ENCODE data around the gene GAB3. TPM values are rescaled to one million over a fixed set of nuclear protein-coding genes. Genes with fewer than 3 reads are reported as not detected.
A peak's percentile ranks its signal among the peaks of the same experiment; 100 is the strongest.

Gene GAB3
- total and polyA plus RNA-seq, 9 of the 15 experiments (the other 6 are each of a cell fraction or from before 2014, with no cell fraction given), result 16.1 to 31.4 (median 20.2) TPM

DNA sequence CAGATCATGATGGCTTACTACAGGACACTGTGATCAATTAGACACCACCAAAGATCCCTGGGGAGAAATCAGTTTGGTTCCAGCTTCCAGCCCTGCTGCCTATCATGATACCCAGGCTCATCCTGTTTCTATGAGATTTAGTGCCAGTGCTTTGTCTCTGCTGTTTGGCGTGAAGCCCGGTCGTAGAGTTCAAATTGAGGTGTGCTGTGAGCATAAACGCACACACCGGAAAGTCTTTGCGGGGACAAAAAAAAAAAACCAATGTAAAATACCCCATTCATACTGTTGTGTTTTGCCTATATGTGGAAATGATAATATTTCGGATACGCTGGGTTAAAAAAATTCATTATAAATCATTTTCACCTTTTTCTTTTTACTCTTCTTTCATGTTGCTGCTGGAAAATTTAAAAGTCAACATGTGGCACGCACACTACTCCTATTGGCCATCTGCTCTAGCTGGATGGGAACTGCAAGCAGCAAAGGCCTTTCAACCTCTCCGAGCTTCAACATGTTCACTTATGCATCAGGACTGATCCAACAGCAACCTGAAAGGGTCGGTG is 11.2 kb upstream of the GAB3 start (continued):
- TF ChIP-seq EZH2 (IDR thresholded peaks at IDR 0.05; ENCODE audit: borderline replicate concordance, low read depth, low read length), result no peak
- TF ChIP-seq, protein P1, sequence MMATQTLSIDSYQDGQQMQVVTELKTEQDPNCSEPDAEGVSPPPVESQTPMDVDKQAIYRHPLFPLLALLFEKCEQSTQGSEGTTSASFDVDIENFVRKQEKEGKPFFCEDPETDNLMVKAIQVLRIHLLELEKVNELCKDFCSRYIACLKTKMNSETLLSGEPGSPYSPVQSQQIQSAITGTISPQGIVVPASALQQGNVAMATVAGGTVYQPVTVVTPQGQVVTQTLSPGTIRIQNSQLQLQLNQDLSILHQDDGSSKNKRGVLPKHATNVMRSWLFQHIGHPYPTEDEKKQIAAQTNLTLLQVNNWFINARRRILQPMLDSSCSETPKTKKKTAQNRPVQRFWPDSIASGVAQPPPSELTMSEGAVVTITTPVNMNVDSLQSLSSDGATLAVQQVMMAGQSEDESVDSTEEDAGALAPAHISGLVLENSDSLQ (IDR thresholded peaks at IDR 0.05), result no peak
- TF ChIP-seq FOXM1 (IDR thresholded peaks at IDR 0.05; ENCODE audit: low read depth), result peak; percentile 98
- no peak; the same call in 1 of the 2 replicates for TF ChIP-seq FOXM1 (CRISPR knock-in tag; IDR thresholded peaks at IDR 0.05; ENCODE audit: low read depth)
- no peak for TF ChIP-seq ZBTB5 (IDR thresholded peaks at IDR 0.05)
- no peak for TF ChIP-seq PPARD (CRISPR knock-in tag; IDR thresholded peaks at IDR 0.05)
- no peak for TF ChIP-seq HNRNPH1 (optimal IDR thresholded peaks at IDR 0.05; ENCODE audit: low read depth, low read length)
- no peak for TF ChIP-seq NBN (IDR thresholded peaks at IDR 0.05; ENCODE audit: low read depth)
- TF ChIP-seq, protein P2, sequence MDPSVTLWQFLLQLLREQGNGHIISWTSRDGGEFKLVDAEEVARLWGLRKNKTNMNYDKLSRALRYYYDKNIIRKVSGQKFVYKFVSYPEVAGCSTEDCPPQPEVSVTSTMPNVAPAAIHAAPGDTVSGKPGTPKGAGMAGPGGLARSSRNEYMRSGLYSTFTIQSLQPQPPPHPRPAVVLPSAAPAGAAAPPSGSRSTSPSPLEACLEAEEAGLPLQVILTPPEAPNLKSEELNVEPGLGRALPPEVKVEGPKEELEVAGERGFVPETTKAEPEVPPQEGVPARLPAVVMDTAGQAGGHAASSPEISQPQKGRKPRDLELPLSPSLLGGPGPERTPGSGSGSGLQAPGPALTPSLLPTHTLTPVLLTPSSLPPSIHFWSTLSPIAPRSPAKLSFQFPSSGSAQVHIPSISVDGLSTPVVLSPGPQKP (CRISPR knock-in tag; IDR thresholded peaks at IDR 0.05), result no peak
- no peak for TF ChIP-seq EWSR1 (IDR thresholded peaks at IDR 0.05; ENCODE audit: borderline replicate concordance, low read depth, partially characterized antibody)
- no peak for TF ChIP-seq LEF1 (IDR thresholded peaks at IDR 0.05)
- TF ChIP-seq, protein P3, sequence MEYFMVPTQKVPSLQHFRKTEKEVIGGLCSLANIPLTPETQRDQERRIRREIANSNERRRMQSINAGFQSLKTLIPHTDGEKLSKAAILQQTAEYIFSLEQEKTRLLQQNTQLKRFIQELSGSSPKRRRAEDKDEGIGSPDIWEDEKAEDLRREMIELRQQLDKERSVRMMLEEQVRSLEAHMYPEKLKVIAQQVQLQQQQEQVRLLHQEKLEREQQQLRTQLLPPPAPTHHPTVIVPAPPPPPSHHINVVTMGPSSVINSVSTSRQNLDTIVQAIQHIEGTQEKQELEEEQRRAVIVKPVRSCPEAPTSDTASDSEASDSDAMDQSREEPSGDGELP (CRISPR knock-in tag; IDR thresholded peaks at IDR 0.05; ENCODE audit: borderline replicate concordance), result no peak
- no peak for TF ChIP-seq ETS1 (conservative IDR thresholded peaks at IDR 0.05; ENCODE audit: control insufficient read depth, low read depth, low read length)
- no peak for TF ChIP-seq NR2C2 (CRISPR knock-in tag; IDR thresholded peaks at IDR 0.05)
- TF ChIP-seq NR2C2 (tag; IDR thresholded peaks at IDR 0.05), result no peak
- TF ChIP-seq CBFA2T3 (IDR thresholded peaks at IDR 0.05), result peak; percentile 66
- no peak for TF ChIP-seq HDAC1 (IDR thresholded peaks at IDR 0.05)
- TF ChIP-seq KDM5B (IDR thresholded peaks at IDR 0.05; ENCODE audit: insufficient replicate concordance, low read depth, low read length), result peak; percentile 18
- TF ChIP-seq, protein P4, sequence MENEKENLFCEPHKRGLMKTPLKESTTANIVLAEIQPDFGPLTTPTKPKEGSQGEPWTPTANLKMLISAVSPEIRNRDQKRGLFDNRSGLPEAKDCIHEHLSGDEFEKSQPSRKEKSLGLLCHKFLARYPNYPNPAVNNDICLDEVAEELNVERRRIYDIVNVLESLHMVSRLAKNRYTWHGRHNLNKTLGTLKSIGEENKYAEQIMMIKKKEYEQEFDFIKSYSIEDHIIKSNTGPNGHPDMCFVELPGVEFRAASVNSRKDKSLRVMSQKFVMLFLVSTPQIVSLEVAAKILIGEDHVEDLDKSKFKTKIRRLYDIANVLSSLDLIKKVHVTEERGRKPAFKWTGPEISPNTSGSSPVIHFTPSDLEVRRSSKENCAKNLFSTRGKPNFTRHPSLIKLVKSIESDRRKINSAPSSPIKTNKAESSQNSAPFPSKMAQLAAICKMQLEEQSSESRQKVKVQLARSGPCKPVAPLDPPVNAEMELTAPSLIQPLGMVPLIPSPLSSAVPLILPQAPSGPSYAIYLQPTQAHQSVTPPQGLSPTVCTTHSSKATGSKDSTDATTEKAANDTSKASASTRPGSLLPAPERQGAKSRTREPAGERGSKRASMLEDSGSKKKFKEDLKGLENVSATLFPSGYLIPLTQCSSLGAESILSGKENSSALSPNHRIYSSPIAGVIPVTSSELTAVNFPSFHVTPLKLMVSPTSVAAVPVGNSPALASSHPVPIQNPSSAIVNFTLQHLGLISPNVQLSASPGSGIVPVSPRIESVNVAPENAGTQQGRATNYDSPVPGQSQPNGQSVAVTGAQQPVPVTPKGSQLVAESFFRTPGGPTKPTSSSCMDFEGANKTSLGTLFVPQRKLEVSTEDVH (IDR thresholded peaks at IDR 0.05; ENCODE audit: low read depth, partially characterized antibody), result no peak

All from K562 (cell line).